HCT116 (cell line): ENCODE results near the gene KMT2B. TPM values are rescaled to one million over a fixed set of nuclear protein-coding genes. Genes with fewer than 3 reads are reported as not detected.

Source experiments
- ATAC-seq: fragments of 200-7000 bp; cut with Tn5 transposase; 2 replicates; pipeline ENCODE4 v1.9.1; 2020; ENCODE audit warnings: mild to moderate bottlenecking, moderate library complexity
- BruUV-seq: library from RNA; stranded (reverse); fragments of 400-500 nt; replicated peaks from 2 replicates; lab custom pipeline; 2021; lab: Mats Ljungman, UMichigan
- CTCF ChIA-PET: fragments of 300-600 bp; sonication (Branson Sonifier 250); formaldehyde crosslinking; loops from one replicate; lab custom pipeline; 2021; ENCODE audit warnings: antibody characterized with exemption; lab: Charles Lee
- POLR2A ChIA-PET: fragments of 300-600, 350-600 bp; sonication (Branson Sonifier 250); formaldehyde crosslinking; loops from one replicate; lab custom pipeline; 2021; ENCODE audit warnings: antibody characterized with exemption; lab: Charles Lee
- RAD21 ChIA-PET, 2 experiments: fragments of 300-600 bp; sonication (Branson Sonifier 250); formaldehyde crosslinking; loops; one replicate each; lab custom pipeline; 2023; ENCODE audit warnings: low total read pairs in 2 of 2; ENCODE audit not compliant: uncharacterized antibody in 2 of 2, unreplicated experiment in 2 of 2, low non-redundant PET in 1 of 2; lab: Charles Lee
- DNase-seq: peaks from one replicate; pipeline ENCODE4 v3.0.0-alpha.2; 2010; ENCODE audit warnings: low read depth, low spot score
- H2AFZ ChIP-seq: fragments of 200-600 bp; shearing (Covaris generic), sonication (generic); 2 replicates; pipeline ENCODE4 v1.6.1; 2017; ENCODE audit warnings: low read depth, mixed run types, mixed read lengths, antibody characterized with exemption, low read length; ENCODE audit not compliant: poor library complexity, severe bottlenecking
- H3K27ac ChIP-seq: 2 replicates; pipeline ENCODE4 v1.5.1; 2012; ENCODE audit warnings: low read depth, low read length
- H3K27me3 ChIP-seq: fragments of 200-600 bp; sonication (generic); 2 replicates; pipeline ENCODE4 v1.6.1; 2016; ENCODE audit warnings: mixed run types, low read length, mixed read lengths; ENCODE audit not compliant: insufficient read depth
- H3K36me3 ChIP-seq, 2 experiments: fragments of 200-500 bp in 1 of 2; fragments of 200-600 bp in 1 of 2; sonication (Bioruptor generic) in 1 of 2; sonication (generic) in 1 of 2; 2 replicates each; pipeline versions ENCODE4 v1.5.1 to v1.6.1; 2014 to 2016; ENCODE audit warnings: low read length in 2 of 2, inconsistent platforms in 1 of 2, mixed read lengths in 1 of 2, mixed run types in 1 of 2; ENCODE audit not compliant: insufficient read depth in 2 of 2, control insufficient read depth in 1 of 2
- H3K4me1 ChIP-seq, 2 experiments: fragments of 200-600 bp in 1 of 2; sonication (generic) in 1 of 2; 2 replicates each; pipeline versions ENCODE4 v1.5.1 to v1.6.1; 2012 to 2017; ENCODE audit warnings: low read length in 2 of 2, inconsistent platforms in 1 of 2, mild to moderate bottlenecking in 1 of 2, mixed read lengths in 1 of 2, mixed run types in 1 of 2, moderate library complexity in 1 of 2; ENCODE audit not compliant: insufficient read depth in 2 of 2, control insufficient read depth in 1 of 2
- H3K4me2 ChIP-seq: fragments of 200-600 bp; sonication (generic); 2 replicates; pipeline ENCODE4 v1.6.1; 2017; ENCODE audit warnings: mixed run types, low read length, mixed read lengths
- H3K4me3 ChIP-seq, 2 experiments: fragments of 200-600 bp in 1 of 2; sonication (generic) in 1 of 2; replicated peaks in 1 of 2; 2 replicates each; pipeline ENCODE4 v1.5.1; 2011 to 2016; ENCODE audit warnings: low read length in 2 of 2, control low read depth in 1 of 2, low read depth in 1 of 2, mild to moderate bottlenecking in 1 of 2, mixed read lengths in 1 of 2, mixed run types in 1 of 2
- H3K79me2 ChIP-seq: fragments of 200-600 bp; sonication (generic); 2 replicates; pipeline ENCODE4 v1.6.1; 2017; ENCODE audit warnings: mild to moderate bottlenecking, mixed run types, low read length, moderate library complexity, mixed read lengths; ENCODE audit not compliant: insufficient read depth
- H3K9ac ChIP-seq: fragments of 200-600 bp; sonication (generic); 2 replicates; pipeline ENCODE4 v1.6.1; 2016; ENCODE audit warnings: low read length, mixed read lengths
- H3K9me2 ChIP-seq: fragments of 200-600 bp; sonication (generic), shearing (Covaris generic); 2 replicates; pipeline ENCODE4 v1.6.1; 2017; ENCODE audit warnings: mixed run types, mild to moderate bottlenecking, moderate library complexity; ENCODE audit not compliant: insufficient read depth
- H3K9me3 ChIP-seq, 2 experiments: fragments of 200-500 bp in 1 of 2; fragments of 200-600 bp in 1 of 2; sonication (Bioruptor generic) in 1 of 2; sonication (generic) in 1 of 2; 2 replicates each; pipeline ENCODE4 v1.6.1; 2014 to 2017; ENCODE audit warnings: low read length in 2 of 2, mixed read lengths in 2 of 2, inconsistent platforms in 1 of 2, low read depth in 1 of 2, mild to moderate bottlenecking in 1 of 2, mixed run types in 1 of 2, moderate library complexity in 1 of 2; ENCODE audit not compliant: control insufficient read depth in 1 of 2, insufficient read depth in 1 of 2
- H4K20me1 ChIP-seq: fragments of 200-600 bp; sonication (generic), shearing (Covaris generic); 2 replicates; pipeline ENCODE4 v1.6.1; 2017; ENCODE audit warnings: mixed run types, mild to moderate bottlenecking, moderate library complexity; ENCODE audit not compliant: insufficient read depth
- CBX3 ChIP-seq: IDR thresholded peaks from 2 replicates; pipeline ENCODE4 v1.6.1; 2012; ENCODE audit warnings: low read depth
- CEBPB ChIP-seq: IDR thresholded peaks from 2 replicates; pipeline ENCODE4 v1.6.1; 2012; ENCODE audit warnings: low read depth
- EZH2 ChIP-seq: fragments of 200-600 bp; sonication (generic); IDR thresholded peaks from 2 replicates; pipeline ENCODE4 v1.6.1; 2017; ENCODE audit warnings: antibody characterized with exemption, mixed run types
- EZH2phosphoT487 ChIP-seq: fragments of 200-600 bp; IDR thresholded peaks from 2 replicates; pipeline ENCODE4 v1.6.1; 2018; ENCODE audit warnings: antibody characterized with exemption, borderline replicate concordance
- FOSL1 ChIP-seq: IDR thresholded peaks from 2 replicates; pipeline ENCODE4 v1.6.1; 2012; ENCODE audit warnings: low read depth
- JUND ChIP-seq: IDR thresholded peaks from 2 replicates; pipeline ENCODE4 v1.6.1; 2012
- POLR2A ChIP-seq: IDR thresholded peaks from 2 replicates; pipeline ENCODE4 v1.7.0; 2011; ENCODE audit warnings: borderline replicate concordance; ENCODE audit not compliant: insufficient read depth, insufficient read length; ENCODE audit errors: extremely low read depth
- POLR2AphosphoS5 ChIP-seq: IDR thresholded peaks from 2 replicates; pipeline ENCODE4 v1.6.1; 2011; ENCODE audit warnings: mild to moderate bottlenecking, low read depth, low read length, moderate library complexity
- RAD21 ChIP-seq: IDR thresholded peaks from 2 replicates; pipeline ENCODE4 v1.6.1; 2012; ENCODE audit warnings: low read depth, mild to moderate bottlenecking
- SIN3A ChIP-seq: IDR thresholded peaks from 2 replicates; pipeline ENCODE4 v1.6.1; 2012; ENCODE audit warnings: low read depth
- SP1 ChIP-seq: IDR thresholded peaks from 2 replicates; pipeline ENCODE4 v1.6.1; 2012; ENCODE audit warnings: low read depth
- SRF ChIP-seq: IDR thresholded peaks from 2 replicates; pipeline ENCODE4 v1.6.1; 2012; ENCODE audit warnings: low read depth
- YY1 ChIP-seq: IDR thresholded peaks from 2 replicates; pipeline ENCODE4 v1.6.1; 2011; ENCODE audit warnings: low read length, low read depth, moderate library complexity, mild to moderate bottlenecking; ENCODE audit not compliant: insufficient replicate concordance; ENCODE audit errors: extremely low read depth
- intact Hi-C: fragments of 100-400 bp; cut with micrococcal nuclease; formaldehyde crosslinking; loops from 2 replicates; pipeline ENCODE4 v1.10.0; 2022
- total RNA-seq: library from RNA; stranded (reverse); gene quantifications from one replicate; pipeline ENCODE4 v1.2.1, GENCODE V29; 2021; ENCODE audit not compliant: unreplicated experiment
- TF ChIP-seq, protein P1 (sequence below): IDR thresholded peaks from 2 replicates; pipeline ENCODE4 v1.6.1; 2011; ENCODE audit warnings: mild to moderate bottlenecking, low read length, moderate library complexity; ENCODE audit not compliant: insufficient replicate concordance; ENCODE audit errors: extremely low read depth
- TF ChIP-seq, protein P2 (sequence below), 3 experiments: fragments of 200-600 bp in 1 of 3; sonication (generic) in 1 of 3; IDR thresholded peaks in 2 of 3; conservative IDR thresholded peaks in 1 of 3; 2 replicates each; pipeline ENCODE4 v1.5.1; 2012 to 2017; ENCODE audit warnings: low read depth in 2 of 3, low read length in 2 of 3, antibody characterized with exemption in 1 of 3, borderline replicate concordance in 1 of 3, control low read depth in 1 of 3, mild to moderate bottlenecking in 1 of 3, mixed read lengths in 1 of 3, mixed run types in 1 of 3, moderate library complexity in 1 of 3; ENCODE audit not compliant: insufficient read depth in 1 of 3
- TF ChIP-seq, protein P3 (sequence below): IDR thresholded peaks from 2 replicates; pipeline ENCODE4 v1.6.1; 2012
- TF ChIP-seq, protein P4 (sequence below): IDR thresholded peaks from 2 replicates; pipeline ENCODE4 v1.6.1; 2012

The KMT2B gene
- total RNA-seq, 1 experiment from 2014 or later = 29.9 TPM

DNA sequence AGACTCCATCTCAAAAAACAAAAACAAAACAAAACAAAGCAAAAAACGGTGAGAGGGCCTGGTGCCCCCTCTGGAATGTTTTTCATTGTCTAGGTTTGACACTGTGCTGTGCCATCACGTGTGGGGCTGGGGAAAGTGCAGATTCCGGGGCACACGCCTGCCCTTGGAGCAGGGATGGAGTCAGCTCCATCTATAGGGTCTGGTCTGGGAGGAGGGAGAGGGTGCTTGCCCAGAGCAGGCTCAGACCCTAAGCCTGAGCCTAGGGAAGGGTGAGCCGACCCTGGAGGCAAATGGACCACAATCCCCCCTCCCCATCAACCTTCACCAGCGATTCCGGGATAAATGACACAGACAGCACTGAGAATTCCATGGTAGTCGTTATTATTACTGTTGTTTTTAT is 24.4 kb upstream of the KMT2B start (continued):
- TF ChIP-seq, protein P1, sequence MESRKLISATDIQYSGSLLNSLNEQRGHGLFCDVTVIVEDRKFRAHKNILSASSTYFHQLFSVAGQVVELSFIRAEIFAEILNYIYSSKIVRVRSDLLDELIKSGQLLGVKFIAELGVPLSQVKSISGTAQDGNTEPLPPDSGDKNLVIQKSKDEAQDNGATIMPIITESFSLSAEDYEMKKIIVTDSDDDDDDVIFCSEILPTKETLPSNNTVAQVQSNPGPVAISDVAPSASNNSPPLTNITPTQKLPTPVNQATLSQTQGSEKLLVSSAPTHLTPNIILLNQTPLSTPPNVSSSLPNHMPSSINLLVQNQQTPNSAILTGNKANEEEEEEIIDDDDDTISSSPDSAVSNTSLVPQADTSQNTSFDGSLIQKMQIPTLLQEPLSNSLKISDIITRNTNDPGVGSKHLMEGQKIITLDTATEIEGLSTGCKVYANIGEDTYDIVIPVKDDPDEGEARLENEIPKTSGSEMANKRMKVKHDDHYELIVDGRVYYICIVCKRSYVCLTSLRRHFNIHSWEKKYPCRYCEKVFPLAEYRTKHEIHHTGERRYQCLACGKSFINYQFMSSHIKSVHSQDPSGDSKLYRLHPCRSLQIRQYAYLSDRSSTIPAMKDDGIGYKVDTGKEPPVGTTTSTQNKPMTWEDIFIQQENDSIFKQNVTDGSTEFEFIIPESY = no peak
- TF ChIP-seq CBX3 (no peak), SIN3A (no peak), EZH2phosphoT487 (no peak), JUND (no peak), POLR2A (no peak)
- TF ChIP-seq, protein P2, sequence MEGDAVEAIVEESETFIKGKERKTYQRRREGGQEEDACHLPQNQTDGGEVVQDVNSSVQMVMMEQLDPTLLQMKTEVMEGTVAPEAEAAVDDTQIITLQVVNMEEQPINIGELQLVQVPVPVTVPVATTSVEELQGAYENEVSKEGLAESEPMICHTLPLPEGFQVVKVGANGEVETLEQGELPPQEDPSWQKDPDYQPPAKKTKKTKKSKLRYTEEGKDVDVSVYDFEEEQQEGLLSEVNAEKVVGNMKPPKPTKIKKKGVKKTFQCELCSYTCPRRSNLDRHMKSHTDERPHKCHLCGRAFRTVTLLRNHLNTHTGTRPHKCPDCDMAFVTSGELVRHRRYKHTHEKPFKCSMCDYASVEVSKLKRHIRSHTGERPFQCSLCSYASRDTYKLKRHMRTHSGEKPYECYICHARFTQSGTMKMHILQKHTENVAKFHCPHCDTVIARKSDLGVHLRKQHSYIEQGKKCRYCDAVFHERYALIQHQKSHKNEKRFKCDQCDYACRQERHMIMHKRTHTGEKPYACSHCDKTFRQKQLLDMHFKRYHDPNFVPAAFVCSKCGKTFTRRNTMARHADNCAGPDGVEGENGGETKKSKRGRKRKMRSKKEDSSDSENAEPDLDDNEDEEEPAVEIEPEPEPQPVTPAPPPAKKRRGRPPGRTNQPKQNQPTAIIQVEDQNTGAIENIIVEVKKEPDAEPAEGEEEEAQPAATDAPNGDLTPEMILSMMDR (IDR thresholded peaks at IDR 0.05 in 2 of 3, conservative IDR thresholded peaks at IDR 0.05 in 1 of 3; ENCODE audit: borderline replicate concordance in 1 of 3, insufficient read depth in 1 of 3, low read depth in 2 of 3, low read length in 2 of 3) = no peak

DNA sequence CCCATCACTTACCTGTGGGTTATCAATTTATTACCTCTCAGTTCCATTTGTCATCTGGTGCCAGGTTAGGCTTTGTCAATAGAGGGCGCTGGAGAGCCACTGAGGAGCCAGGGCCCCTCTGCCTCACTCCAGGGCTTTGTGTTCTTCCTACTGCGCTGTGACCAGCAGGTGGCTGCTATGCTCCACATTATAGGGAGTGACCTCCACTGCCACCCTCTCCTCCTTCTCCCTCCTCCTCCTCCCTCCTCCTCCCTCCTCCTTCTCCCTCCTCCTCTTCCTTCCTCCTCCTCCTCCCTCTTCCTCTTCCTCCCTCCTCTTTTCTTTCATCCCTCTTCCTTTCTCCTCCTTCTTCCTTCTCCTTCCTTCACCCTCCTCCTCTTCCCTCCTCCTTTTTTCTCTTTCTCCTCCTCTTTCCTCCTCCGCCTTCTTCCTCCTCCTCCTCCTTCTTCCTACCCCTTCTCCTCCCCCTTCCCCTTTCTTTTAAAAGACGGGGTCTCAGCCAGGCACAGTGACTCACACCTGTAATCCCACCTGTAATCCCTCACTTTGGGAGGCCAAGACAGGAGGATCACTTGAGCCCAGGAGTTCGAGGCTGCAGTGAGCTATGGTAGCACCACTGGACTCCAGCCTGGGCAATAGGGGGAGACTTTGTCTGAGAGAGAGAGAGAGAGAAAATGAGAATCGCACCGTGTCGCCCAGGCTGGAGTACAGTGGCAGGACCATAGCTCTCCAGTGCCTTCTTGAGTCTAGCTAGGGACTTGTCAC is 23.8 kb upstream of the KMT2B start:
- Histone ChIP-seq H3K9me2 (no peaks in the 10 kb centered on the region), H3K27me3 (no peaks in the 10 kb centered on the region), H3K9ac (no peak overlapping the region), H3K27ac (no peak overlapping the region), H3K4me2 (0 out of 2 replicates have a peak overlapping the region, but pooled peaks have one; percentile 14), H3K79me2 (no peaks in the 10 kb centered on the region), H4K20me1 (no peaks in the 10 kb centered on the region), H2AFZ (no peak overlapping the region), H3K4me3 (no peak overlapping the region), H3K9me3 (no peaks in the 10 kb centered on the region), H3K4me1 (peaks cover 5 to 9% of the 10 kb centered on the region in 2 experiments; a peak in 2 of 4 replicates), H3K36me3 (no peaks in the 10 kb centered on the region)
- intact Hi-C loops = loop anchor here (1.0 to 5.0 kb wide), 3 partner anchors 22 to 237 kb away; no protein-coding TSS in a partner anchor
- RAD21 ChIA-PET = interaction anchor here in 1 of 2 experiments (0.8 kb wide), 1 partner anchor 126 kb away, joined by 5 read pairs; no protein-coding TSS in a partner anchor
- DNase-seq (peak; percentile 85), ATAC-seq (peak; percentile 99)
- BruUV-seq = no TSS peak
- POLR2A ChIA-PET = no interaction called here
- CTCF ChIA-PET = interaction anchor here (1.0 to 1.9 kb wide), 8 partner anchors 9 to 341 kb away, joined by 3 to 6 read pairs (median 4); no protein-coding TSS in a partner anchor
- TF ChIP-seq SRF (no peak), FOSL1 (no peak), JUND (no peak), SP1 (0 out of 2 replicates have a peak, but pooled peaks have one; percentile 26), POLR2AphosphoS5 (peak; percentile 44; the same call in 1 of the 2 replicates), CEBPB (no peak), CBX3 (peak; percentile 12; the same call in 1 of the 2 replicates), YY1 (peak; percentile 58), POLR2A (no peak), RAD21 (peak; percentile 95), EZH2phosphoT487 (no peak), EZH2 (no peak)
- TF ChIP-seq, protein P1 = no peak
- TF ChIP-seq, protein P3, sequence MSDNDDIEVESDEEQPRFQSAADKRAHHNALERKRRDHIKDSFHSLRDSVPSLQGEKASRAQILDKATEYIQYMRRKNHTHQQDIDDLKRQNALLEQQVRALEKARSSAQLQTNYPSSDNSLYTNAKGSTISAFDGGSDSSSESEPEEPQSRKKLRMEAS = no peak
- TF ChIP-seq, protein P4, sequence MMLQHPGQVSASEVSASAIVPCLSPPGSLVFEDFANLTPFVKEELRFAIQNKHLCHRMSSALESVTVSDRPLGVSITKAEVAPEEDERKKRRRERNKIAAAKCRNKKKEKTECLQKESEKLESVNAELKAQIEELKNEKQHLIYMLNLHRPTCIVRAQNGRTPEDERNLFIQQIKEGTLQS = no peak
